DMS153 treated with DMSO at 0.1 percent for 48 hours (cell line): Measurements from ENCODE around the gene MTAP.

Source experiments
- DNase-seq: peaks from one replicate; lab custom pipeline; 2025; ENCODE audit not compliant: unreplicated experiment; lab: John Stamatoyannopoulos, UW

Gene MTAP

GRCh38 chr9:21968331-21969010 lies 166.0 kb downstream of the MTAP start:
- DNase-seq = no peak

DNA sequence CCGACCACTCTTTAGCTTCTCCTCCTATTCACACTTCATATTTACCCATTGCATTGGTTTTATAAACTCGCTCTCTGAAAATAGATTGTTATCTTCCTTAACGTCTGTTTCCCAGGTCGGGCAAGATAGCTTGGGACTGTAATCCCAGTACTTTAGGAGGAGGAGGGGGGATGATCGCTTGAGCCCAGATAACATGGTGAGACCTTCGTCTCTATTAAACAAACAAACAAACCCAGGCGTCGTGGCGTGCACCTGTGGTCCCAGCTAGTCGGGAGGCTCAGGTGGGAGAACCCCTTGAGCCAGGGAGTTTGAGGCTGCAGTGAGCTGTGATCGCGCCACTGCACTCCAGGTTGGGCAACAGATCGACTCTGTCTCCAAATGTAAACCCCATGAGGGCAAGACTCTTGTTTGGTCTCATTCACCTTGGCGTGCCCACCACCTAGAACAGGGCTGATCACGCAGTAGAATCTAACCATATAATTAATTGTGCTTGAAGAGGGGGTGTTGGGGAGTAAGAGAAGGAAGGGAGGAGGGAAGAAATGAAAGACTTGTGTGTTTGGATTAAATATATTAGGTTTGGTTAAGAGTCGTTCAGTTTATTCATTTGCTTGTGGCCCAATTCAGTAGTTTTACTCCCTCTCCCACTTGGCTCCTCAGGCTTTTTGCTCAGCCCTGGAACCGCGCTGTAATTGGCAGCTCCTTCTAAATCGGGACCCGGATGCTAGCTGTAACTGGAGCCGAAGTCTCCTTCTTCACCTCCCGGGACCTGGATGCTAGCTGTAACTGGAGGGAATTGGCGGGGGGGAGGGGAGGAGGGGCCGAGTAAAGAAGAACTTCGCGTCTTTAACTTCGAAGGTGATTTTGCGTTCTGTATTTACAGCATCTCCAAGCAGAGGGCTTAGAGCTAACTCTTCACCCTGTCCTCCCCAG lies 166.8 kb downstream of the MTAP start:
- no peak for DNase-seq

DNA sequence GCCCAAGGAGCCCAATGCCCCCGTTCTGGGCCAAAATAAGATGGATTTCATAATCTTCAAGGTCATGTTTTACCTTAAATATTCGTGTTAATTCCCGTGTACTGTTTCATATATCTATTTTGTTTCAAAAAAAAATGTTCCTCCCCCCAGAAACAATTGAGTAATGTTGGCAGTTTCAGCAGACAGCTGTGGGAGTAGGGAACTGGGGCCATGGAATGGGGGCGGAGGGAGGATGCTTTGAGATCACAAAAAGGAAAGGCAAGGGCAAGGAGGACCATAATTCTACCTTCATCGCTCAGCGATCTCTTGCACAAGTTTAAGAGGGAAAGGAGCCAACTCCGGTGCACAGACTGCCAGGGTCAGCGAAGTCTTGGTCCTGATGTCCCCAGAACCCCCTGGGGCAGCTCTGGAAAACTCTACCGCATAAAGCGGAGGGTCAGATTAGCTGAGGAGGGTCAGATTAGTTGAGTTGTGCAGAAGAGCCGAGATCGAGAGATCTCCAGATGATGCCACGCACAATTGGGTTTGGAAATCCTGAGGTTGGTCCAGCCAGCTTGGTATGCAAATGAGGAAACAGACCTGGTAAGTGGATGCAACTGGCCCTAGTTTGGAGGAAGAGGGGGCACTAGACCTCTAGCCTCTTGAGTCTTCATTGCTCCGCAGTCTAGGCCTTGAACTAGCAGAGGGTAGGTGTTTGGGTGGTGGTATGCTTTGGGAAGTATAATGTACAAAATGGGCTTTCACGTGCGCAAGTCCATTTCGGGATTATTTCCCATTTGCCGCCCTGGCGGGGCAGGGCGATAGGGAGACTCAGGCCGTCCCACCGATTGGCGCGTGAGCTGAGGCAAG lies 167.7 kb downstream of the MTAP start:
- DNase-seq = no peak

DNA sequence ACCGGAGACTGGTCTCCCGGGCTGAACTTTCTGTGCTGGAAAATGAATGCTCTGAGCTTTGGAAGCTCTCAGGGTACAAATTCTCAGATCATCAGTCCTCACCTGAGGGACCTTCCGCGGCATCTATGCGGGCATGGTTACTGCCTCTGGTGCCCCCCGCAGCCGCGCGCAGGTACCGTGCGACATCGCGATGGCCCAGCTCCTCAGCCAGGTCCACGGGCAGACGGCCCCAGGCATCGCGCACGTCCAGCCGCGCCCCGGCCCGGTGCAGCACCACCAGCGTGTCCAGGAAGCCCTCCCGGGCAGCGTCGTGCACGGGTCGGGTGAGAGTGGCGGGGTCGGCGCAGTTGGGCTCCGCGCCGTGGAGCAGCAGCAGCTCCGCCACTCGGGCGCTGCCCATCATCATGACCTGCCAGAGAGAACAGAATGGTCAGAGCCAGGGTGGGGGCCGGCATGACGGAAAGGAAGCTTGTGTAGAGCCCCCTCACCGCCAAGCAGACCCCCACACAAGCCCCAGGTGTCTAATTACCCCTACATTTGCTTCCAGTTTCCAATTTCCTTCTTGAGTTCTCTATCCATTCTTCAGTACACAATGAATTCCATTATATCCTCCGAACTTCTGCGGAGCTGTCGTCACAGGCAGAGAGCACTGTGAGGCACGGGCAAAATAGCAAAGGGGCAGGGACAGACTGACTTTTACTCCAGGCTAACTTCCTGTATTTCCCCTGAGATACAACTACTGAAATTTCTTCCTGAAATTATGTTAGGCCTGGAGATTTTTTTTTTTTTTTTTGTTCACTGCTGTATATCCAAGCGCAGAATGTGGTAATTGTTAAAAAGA lies 168.6 kb downstream of the MTAP start:
- no peak for DNase-seq

GRCh38 chr9:21972361-21972760 lies 169.9 kb downstream of the MTAP start:
- DNase-seq = no peak

GRCh38 chr9:21974343-21974721 lies 171.9 kb downstream of the MTAP start:
- DNase-seq = peak; percentile 39

- peak; percentile 82 for DNase-seq
Observed at GRCh38 chr9:21974722-21975409, 172.4 kb downstream of the MTAP start.

DNA sequence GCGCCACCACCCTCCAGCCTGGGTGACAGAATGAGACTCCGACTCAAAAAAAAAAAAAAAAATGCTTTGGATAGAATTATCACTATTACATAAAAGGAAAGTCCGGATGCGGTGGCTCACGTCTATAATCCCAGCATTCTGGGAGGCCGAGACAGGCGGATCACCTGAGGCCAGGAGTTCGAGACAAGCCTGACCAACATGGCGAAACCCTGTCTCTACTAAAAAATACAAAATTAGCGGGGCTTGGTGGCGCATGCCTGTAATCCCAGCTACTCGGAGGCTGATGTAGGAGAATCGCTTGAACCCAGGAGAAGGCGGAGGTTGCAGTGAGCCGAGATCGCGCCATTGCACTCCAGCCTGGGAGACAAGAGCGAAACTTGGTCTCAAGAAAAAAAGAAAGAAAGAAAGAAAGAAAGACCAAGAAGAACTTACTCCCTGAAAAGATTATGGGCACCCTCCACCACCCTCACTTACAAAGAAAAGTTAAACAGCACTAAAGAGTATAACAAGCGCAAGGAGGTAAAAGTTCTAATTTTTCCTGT lies 174.0 kb downstream of the MTAP start:
- no peak for DNase-seq

- DNase-seq = no peak
Observed at GRCh38 chr9:21982391-21982790, 180.0 kb downstream of the MTAP start.

DNA sequence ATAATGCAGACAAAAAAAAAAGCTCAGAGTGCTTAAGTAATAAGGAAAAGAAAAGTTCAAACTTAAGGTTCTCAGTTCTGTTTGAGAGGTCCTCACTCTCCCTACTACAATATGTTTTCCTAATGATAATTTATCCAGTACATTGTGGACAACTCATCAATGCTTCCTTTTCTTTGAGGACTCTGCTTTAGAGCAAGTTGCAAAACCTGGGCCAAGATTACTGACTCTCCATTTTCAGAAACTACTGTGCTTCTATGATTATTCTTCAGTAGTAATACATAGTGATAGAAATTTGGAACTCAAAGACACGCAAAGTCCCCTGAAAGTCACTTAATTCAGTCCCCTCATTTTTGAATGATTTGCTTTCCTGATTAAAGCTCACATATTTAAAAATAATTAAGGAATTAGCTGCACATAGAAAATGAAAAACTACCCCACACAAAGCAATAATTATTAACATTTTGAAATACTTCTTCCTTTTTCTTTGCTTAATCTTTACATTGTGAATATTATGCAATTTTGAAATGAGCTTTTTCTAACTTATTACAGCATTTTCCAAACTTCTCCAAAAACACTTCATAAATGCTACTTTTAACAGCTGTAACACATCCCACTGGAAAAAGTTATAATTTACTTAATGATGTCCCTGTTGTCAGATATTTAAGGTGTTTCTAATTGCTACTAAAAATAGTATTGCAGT lies 180.6 kb downstream of the MTAP start:
- DNase-seq = no peak

DNA sequence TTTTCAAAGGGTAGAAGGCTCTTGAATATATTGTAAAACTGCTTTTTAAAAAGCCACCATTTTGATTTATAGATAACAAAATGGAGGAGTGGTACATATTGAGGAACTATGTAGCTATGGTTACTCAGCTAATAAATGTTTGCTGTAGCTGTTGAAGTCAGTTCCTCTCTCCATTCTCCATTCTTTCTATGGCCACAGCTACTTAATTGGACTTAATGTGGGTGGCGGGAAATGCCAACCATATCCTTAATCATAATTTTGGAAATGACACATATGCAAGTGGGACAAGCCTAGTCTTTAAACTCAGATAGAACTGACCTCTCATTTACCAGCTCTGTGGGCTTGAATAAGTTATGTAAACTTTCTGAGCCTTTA lies 181.1 kb downstream of the MTAP start:
- no peak for DNase-seq

DNA sequence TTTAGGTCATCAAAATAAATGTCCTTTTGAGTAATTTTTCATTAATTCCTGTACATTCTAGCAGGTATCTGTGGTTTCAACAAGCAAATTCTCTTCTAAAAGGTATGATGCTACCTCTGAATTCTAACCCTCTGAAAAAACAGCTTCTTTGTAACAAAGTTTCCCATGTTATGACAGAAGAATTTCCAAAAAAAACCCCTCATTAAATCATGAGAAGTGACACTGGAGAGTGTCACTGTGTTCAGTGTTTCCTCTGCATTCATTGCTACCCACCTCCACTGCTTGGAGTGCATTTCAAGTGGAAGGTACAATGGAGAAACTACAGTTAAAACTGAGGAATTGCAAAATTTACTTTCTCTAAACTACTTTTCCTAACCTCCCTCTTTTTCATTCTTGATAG lies 181.7 kb downstream of the MTAP start:
- DNase-seq = no peak

DNA sequence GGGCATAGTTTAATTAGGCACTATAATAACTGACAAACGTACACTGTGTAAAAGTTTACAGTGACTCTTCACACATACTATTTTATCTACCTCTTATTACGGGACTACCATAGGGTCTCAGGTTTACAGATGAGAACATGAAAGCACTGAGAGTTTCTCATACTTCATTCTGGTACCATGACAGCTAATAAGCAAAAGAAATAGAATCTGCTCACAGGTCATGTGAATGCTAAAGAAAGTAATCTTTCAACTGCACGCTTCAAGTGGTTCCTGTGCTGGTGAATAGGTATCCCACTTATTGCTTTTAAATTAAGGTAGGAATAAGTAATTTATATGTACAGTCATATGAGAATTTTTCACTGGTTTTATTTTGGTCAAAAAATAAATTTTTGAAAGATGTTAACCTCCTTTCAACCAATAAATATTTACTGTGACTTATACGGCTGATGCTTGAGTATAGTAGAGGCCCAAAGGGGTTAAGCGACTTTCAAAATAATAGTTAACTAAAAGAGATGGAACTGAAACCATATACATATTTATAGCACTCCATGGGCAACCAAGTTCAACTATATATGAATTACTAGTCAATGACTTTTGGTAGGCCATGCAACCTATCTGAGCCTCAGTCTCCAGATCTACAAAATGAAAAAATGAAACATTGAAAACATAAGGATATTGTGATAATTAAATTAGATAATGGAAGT lies 183.7 kb downstream of the MTAP start:
- DNase-seq = no peak
